ENCODE measurements around the gene UNC45A.

UNC45A gene

GRCh38 chr15:90932660-90932991 lies 2.5 kb upstream of the UNC45A start:
- H2AFZ ChIP-seq (ENCODE audit: low read depth), result peak overlapping the region; percentile 85
- H4K20me1 ChIP-seq (ENCODE audit: insufficient read depth), result no peaks in the 10 kb centered on the region
- H3K27me3 ChIP-seq (ENCODE audit: insufficient read depth, low read depth), result no peaks in the 10 kb centered on the region
- peak; percentile 50 for TF ChIP-seq CTCF (conservative IDR thresholded peaks at IDR 0.05; ENCODE audit: low read depth, low read length)
- peak overlapping the region; percentile 66 for H3K27ac ChIP-seq
- H3K79me2 ChIP-seq (ENCODE audit: insufficient read depth, low read depth), result 0 out of 2 replicates have a peak, but pooled peaks cover 5% of the 10 kb centered on the region
- peak overlapping the region; percentile 84; the same call in 1 of the 2 replicates for H3K4me2 ChIP-seq
- H3K4me3 ChIP-seq (IDR thresholded peaks at IDR 0.05; ENCODE audit: insufficient read depth, low read depth, low read length), result no peak overlapping the region
- H3K9ac ChIP-seq, result peak overlapping the region; percentile 60; the same call in 1 of the 2 replicates
- no peaks in the 10 kb centered on the region for H3K36me3 ChIP-seq (ENCODE audit: insufficient read depth)
- peaks cover 29% of the 10 kb centered on the region for H3K4me1 ChIP-seq (ENCODE audit: low read depth, poor library complexity, severe bottlenecking)

DNA sequence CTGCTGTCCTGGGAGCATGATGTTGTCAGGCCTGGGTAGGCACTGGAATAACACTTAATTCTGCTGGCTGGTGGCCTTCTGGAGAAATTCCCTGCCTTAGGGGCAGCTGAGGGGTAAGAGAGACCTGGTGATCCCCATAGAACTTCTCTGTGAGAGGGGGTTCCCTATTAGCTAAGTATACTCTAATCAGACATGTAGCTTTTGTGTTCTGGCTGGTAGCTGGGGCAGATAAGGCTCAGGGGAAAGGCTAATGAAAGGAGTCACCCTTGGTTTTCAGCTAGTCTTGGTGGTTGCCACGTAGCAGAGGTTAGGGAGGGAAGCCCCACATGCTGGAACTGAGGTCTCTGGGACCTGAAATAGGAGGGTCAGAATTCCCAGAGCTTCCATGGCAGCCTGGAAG lies 1.8 kb upstream of the UNC45A start:
- H3K79me2 ChIP-seq (ENCODE audit: insufficient read depth, low read depth), result 0 out of 2 replicates have a peak, but pooled peaks cover 5% of the 10 kb centered on the region
- TF ChIP-seq CTCF (conservative IDR thresholded peaks at IDR 0.05; ENCODE audit: low read depth, low read length), result no peak
- H3K36me3 ChIP-seq (ENCODE audit: insufficient read depth), result no peaks in the 10 kb centered on the region
- no peak overlapping the region for H3K9ac ChIP-seq
- no peak overlapping the region for H3K4me2 ChIP-seq
- H3K27me3 ChIP-seq (ENCODE audit: insufficient read depth, low read depth), result no peaks in the 10 kb centered on the region
- no peak overlapping the region for H2AFZ ChIP-seq (ENCODE audit: low read depth)
- H4K20me1 ChIP-seq (ENCODE audit: insufficient read depth), result no peaks in the 10 kb centered on the region
- H3K27ac ChIP-seq, result no peak overlapping the region
- H3K4me3 ChIP-seq (IDR thresholded peaks at IDR 0.05; ENCODE audit: insufficient read depth, low read depth, low read length), result no peak overlapping the region
- H3K4me1 ChIP-seq (ENCODE audit: low read depth, poor library complexity, severe bottlenecking), result peaks cover 29% of the 10 kb centered on the region

DNA sequence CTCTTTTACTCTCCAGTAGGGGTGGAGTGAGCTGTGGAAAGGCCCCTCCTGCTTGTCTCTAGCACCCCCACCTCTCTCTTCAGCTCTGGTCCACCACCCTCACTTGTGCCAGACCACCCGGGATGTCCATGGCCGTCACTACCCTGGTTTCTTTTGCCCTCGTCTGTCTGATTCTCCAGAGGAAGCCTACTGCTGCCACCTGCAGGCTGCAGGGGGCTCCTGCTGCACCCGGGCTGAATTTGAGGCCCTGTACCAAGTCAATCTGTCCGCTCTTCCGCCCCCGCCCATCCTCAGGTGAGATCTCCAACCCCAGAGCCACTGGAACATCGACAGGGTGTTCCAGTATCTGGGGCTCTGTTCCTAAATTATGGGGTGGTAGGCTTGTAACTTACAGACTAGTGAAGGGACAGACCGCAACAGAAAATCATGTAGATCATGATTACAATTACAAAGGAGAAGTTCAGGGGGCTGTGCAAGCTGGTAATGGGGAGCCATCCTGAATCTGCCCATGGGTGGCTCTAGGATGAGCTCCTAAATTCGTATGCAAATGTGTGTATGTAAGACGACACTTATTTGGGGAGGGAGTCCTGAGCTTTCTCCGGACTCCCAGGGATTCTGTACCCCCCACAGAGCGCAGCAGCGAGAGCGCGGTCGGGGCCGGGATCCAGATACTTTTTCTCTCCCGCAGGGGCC lies 683 bp upstream of the UNC45A start:
- H4K20me1 ChIP-seq (ENCODE audit: insufficient read depth), result no peaks in the 10 kb centered on the region
- H3K27ac ChIP-seq, result peak overlapping the region; percentile 25; the same call in 1 of the 2 replicates
- H3K79me2 ChIP-seq (ENCODE audit: insufficient read depth, low read depth), result 0 out of 2 replicates have a peak, but pooled peaks cover 5% of the 10 kb centered on the region
- no peaks in the 10 kb centered on the region for H3K27me3 ChIP-seq (ENCODE audit: insufficient read depth, low read depth)
- H3K4me3 ChIP-seq (IDR thresholded peaks at IDR 0.05; ENCODE audit: insufficient read depth, low read depth, low read length), result no peak overlapping the region
- TF ChIP-seq CTCF (conservative IDR thresholded peaks at IDR 0.05; ENCODE audit: low read depth, low read length), result peak; percentile 75
- no peaks in the 10 kb centered on the region for H3K36me3 ChIP-seq (ENCODE audit: insufficient read depth)
- peak overlapping the region; percentile 92 for H3K4me2 ChIP-seq
- H3K9ac ChIP-seq, result no peak overlapping the region; the same call in 1 of the 2 replicates
- peaks cover 26% of the 10 kb centered on the region for H3K4me1 ChIP-seq (ENCODE audit: low read depth, poor library complexity, severe bottlenecking)
- peak overlapping the region; percentile 72; the same call in 1 of the 2 replicates for H2AFZ ChIP-seq (ENCODE audit: low read depth)

DNA sequence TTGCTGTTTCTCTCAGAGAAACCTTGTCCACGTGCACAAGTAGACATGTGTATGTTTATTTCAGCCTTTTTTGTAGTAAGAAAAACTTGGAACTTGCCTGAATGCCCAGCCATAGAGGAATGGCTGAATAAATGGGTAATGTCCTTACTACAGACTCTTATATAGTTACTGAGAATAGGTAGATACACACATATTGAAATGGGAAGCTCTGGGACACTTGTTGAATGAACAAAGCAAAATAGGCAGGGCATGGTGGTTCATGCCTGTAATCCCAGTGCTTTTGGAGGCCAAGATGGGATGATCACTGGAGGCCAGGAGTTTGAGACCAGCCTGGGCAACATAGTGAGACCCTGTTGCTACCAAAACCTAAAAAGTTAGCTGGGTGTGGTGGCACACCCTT lies 1.7 kb downstream of the UNC45A start:
- H3K4me2 ChIP-seq, result peak overlapping the region; percentile 79; the same call in 1 of the 2 replicates
- no peak for TF ChIP-seq CTCF (conservative IDR thresholded peaks at IDR 0.05; ENCODE audit: low read depth, low read length)
- H3K79me2 ChIP-seq (ENCODE audit: insufficient read depth, low read depth), result 0 out of 2 replicates have a peak, but pooled peaks cover 5% of the 10 kb centered on the region
- H2AFZ ChIP-seq (ENCODE audit: low read depth), result no peak overlapping the region
- no peak overlapping the region for H3K9ac ChIP-seq
- no peak overlapping the region for H3K4me3 ChIP-seq (IDR thresholded peaks at IDR 0.05; ENCODE audit: insufficient read depth, low read depth, low read length)
- H3K27me3 ChIP-seq (ENCODE audit: insufficient read depth, low read depth), result no peaks in the 10 kb centered on the region
- H4K20me1 ChIP-seq (ENCODE audit: insufficient read depth), result no peaks in the 10 kb centered on the region
- peaks cover 11% of the 10 kb centered on the region for H3K4me1 ChIP-seq (ENCODE audit: low read depth, poor library complexity, severe bottlenecking)
- no peak overlapping the region for H3K27ac ChIP-seq
- no peaks in the 10 kb centered on the region for H3K36me3 ChIP-seq (ENCODE audit: insufficient read depth)
